Measurements from ENCODE around the gene ACTN1.

Gene ACTN1

GRCh38 chr14:68843471-68844209, 135.5 kb downstream of the ACTN1 start:
- peaks cover 13% of the 10 kb centered on the region for H3K36me3 Mint-ChIP-seq (ENCODE audit: low read depth)
- DNase-seq, result peak; percentile 82
- H3K4me1 Mint-ChIP-seq, result peaks cover 29% of the 10 kb centered on the region
- peaks cover 21% of the 10 kb centered on the region for H3K9me3 Mint-ChIP-seq
- TF ChIP-seq CTCF (IDR thresholded peaks at IDR 0.05), result peak; percentile 91
- H3K27me3 Mint-ChIP-seq (ENCODE audit: low read depth, poor library complexity), result no peaks in the 10 kb centered on the region
- no peak overlapping the region for H3K27ac Mint-ChIP-seq
- peak overlapping the region; percentile 83 for H3K4me3 Mint-ChIP-seq

GRCh38 chr14:68842298-68842697, 136.8 kb downstream of the ACTN1 start:
- H3K4me3 Mint-ChIP-seq, result no peak overlapping the region
- no peaks in the 10 kb centered on the region for H3K27me3 Mint-ChIP-seq (ENCODE audit: low read depth, poor library complexity)
- H3K36me3 Mint-ChIP-seq (ENCODE audit: low read depth), result peaks cover 15% of the 10 kb centered on the region
- TF ChIP-seq CTCF (IDR thresholded peaks at IDR 0.05), result no peak
- DNase-seq, result no peak
- peak overlapping the region; percentile 2 for H3K27ac Mint-ChIP-seq
- H3K9me3 Mint-ChIP-seq, result peaks cover 29% of the 10 kb centered on the region
- peaks cover 29% of the 10 kb centered on the region for H3K4me1 Mint-ChIP-seq

GRCh38 chr14:68841016-68841809, 137.9 kb downstream of the ACTN1 start:
- H3K4me1 Mint-ChIP-seq, result peaks cover 29% of the 10 kb centered on the region
- H3K36me3 Mint-ChIP-seq (ENCODE audit: low read depth), result peaks cover 24% of the 10 kb centered on the region
- H3K27ac Mint-ChIP-seq, result no peak overlapping the region
- no peaks in the 10 kb centered on the region for H3K27me3 Mint-ChIP-seq (ENCODE audit: low read depth, poor library complexity)
- no peak for TF ChIP-seq CTCF (IDR thresholded peaks at IDR 0.05)
- DNase-seq, result no peak
- H3K4me3 Mint-ChIP-seq, result no peak overlapping the region
- H3K9me3 Mint-ChIP-seq, result peaks cover 40% of the 10 kb centered on the region

- no peak for DNase-seq
- no peaks in the 10 kb centered on the region for H3K27me3 Mint-ChIP-seq (ENCODE audit: low read depth, poor library complexity)
- H3K9me3 Mint-ChIP-seq, result peaks cover 48% of the 10 kb centered on the region
- no peak overlapping the region for H3K27ac Mint-ChIP-seq
- H3K36me3 Mint-ChIP-seq (ENCODE audit: low read depth), result peaks cover 32% of the 10 kb centered on the region
- H3K4me3 Mint-ChIP-seq, result no peak overlapping the region
- TF ChIP-seq CTCF (IDR thresholded peaks at IDR 0.05), result no peak
- H3K4me1 Mint-ChIP-seq, result peaks cover 29% of the 10 kb centered on the region
Observed at GRCh38 chr14:68840454-68840853, 138.6 kb downstream of the ACTN1 start.

- no peak for TF ChIP-seq CTCF (IDR thresholded peaks at IDR 0.05)
- no peak overlapping the region for H3K4me3 Mint-ChIP-seq
- no peak overlapping the region for H3K27ac Mint-ChIP-seq
- H3K9me3 Mint-ChIP-seq, result peaks cover 70% of the 10 kb centered on the region
- H3K4me1 Mint-ChIP-seq, result peaks cover under 1% of the 10 kb centered on the region
- H3K36me3 Mint-ChIP-seq (ENCODE audit: low read depth), result peaks cover 52% of the 10 kb centered on the region
- peaks cover 5% of the 10 kb centered on the region for H3K27me3 Mint-ChIP-seq (ENCODE audit: low read depth, poor library complexity)
- DNase-seq, result no peak
Observed at GRCh38 chr14:68836082-68836481, 143.0 kb downstream of the ACTN1 start.

Measured in nephron progenitor cell (in vitro differentiated cells).